ENCODE measurements around the gene ZNF830.

Gene ZNF830

DNA sequence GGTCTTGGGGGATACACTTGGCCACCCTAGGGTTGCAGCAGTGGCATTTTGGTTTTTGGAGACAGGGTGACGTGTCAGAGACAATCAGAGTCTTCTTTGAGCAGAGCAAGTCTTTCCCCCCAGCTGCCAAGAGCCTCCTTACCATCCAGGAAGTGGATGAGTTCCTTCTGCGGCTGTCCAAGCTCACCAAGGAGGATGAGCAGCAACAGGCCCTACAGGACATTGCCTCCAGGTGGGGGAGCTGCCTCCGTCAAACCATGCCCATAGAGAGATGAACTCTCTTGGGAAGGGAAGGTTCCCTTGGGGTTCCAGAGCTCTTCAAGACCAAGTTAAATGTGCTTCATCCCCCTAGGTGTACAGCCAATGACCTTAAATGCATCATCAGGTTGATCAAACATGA is 30.3 kb downstream of the ZNF830 start:
- Histone ChIP-seq H3K27me3 (ENCODE audit: insufficient read depth, low read length, poor library complexity) (no peaks in the 10 kb centered on the region), H3K27ac (ENCODE audit: low read length) (no peak overlapping the region), H2AFZ (ENCODE audit: low read depth, low read length) (no peak overlapping the region), H3K9ac (ENCODE audit: low read depth, low read length) (no peak overlapping the region), H4K20me1 (ENCODE audit: insufficient read depth, low read length) (no peaks in the 10 kb centered on the region), H3K4me1 (ENCODE audit: insufficient read depth, low read length) (no peaks in the 10 kb centered on the region), H3K4me2 (ENCODE audit: insufficient read depth, low read length) (no peak overlapping the region), H3K79me2 (ENCODE audit: insufficient read depth, low read length) (no peaks in the 10 kb centered on the region; the same call in 1 of the 2 replicates), H3K9me3 (ENCODE audit: insufficient read depth, low read length, severe bottlenecking) (no peaks in the 10 kb centered on the region), H3K4me3 (ENCODE audit: low read depth in 1 of 2, low read length in 2 of 2) (no peak overlapping the region), H3K36me3 (ENCODE audit: insufficient read depth, low read length) (peaks cover 92% of the 10 kb centered on the region)
- no peak for DNase-seq
- TF ChIP-seq EZH2 (IDR thresholded peaks at IDR 0.05; ENCODE audit: borderline replicate concordance, low read depth, low read length, severe bottlenecking), result no peak
- TF ChIP-seq, protein P1, sequence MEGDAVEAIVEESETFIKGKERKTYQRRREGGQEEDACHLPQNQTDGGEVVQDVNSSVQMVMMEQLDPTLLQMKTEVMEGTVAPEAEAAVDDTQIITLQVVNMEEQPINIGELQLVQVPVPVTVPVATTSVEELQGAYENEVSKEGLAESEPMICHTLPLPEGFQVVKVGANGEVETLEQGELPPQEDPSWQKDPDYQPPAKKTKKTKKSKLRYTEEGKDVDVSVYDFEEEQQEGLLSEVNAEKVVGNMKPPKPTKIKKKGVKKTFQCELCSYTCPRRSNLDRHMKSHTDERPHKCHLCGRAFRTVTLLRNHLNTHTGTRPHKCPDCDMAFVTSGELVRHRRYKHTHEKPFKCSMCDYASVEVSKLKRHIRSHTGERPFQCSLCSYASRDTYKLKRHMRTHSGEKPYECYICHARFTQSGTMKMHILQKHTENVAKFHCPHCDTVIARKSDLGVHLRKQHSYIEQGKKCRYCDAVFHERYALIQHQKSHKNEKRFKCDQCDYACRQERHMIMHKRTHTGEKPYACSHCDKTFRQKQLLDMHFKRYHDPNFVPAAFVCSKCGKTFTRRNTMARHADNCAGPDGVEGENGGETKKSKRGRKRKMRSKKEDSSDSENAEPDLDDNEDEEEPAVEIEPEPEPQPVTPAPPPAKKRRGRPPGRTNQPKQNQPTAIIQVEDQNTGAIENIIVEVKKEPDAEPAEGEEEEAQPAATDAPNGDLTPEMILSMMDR (IDR thresholded peaks at IDR 0.05; ENCODE audit: borderline replicate concordance, extremely low read depth, low read length, poor library complexity, severe bottlenecking), result no peak
- ATAC-seq (ENCODE audit: insufficient read depth, low read depth), result no peak

DNA sequence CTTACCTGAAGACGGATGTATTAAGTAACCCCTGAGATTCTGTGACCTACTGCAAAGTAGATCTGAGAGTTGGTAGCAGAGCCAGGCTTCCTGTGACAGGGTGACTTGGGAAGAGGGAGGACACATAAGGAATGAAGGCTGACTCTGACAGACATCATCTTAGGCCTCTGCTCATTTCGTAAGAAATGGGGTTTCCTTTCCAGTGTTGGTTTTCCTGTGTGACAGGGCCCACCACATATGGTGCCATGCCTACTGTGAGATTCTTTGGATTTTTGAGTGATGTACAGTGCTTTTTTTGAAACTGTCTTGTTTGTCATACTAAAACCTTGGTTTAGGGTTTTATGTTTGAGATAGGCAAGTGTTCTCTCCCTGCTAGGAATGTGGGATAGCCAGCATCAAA is 31.7 kb downstream of the ZNF830 start:
- Histone ChIP-seq H3K9me3 (ENCODE audit: insufficient read depth, low read length, severe bottlenecking) (no peaks in the 10 kb centered on the region), H3K4me3 (ENCODE audit: low read depth in 1 of 2, low read length in 2 of 2) (no peak overlapping the region), H3K27ac (ENCODE audit: low read length) (no peak overlapping the region), H2AFZ (ENCODE audit: low read depth, low read length) (no peak overlapping the region), H3K9ac (ENCODE audit: low read depth, low read length) (no peak overlapping the region), H3K4me1 (ENCODE audit: insufficient read depth, low read length) (no peaks in the 10 kb centered on the region), H3K36me3 (ENCODE audit: insufficient read depth, low read length) (peaks cover 95% of the 10 kb centered on the region), H3K4me2 (ENCODE audit: insufficient read depth, low read length) (no peak overlapping the region), H3K79me2 (ENCODE audit: insufficient read depth, low read length) (no peaks in the 10 kb centered on the region), H3K27me3 (ENCODE audit: insufficient read depth, low read length, poor library complexity) (no peaks in the 10 kb centered on the region), H4K20me1 (ENCODE audit: insufficient read depth, low read length) (no peaks in the 10 kb centered on the region)
- TF ChIP-seq, protein P1 (IDR thresholded peaks at IDR 0.05; ENCODE audit: borderline replicate concordance, extremely low read depth, low read length, poor library complexity, severe bottlenecking), result no peak
- TF ChIP-seq EZH2 (IDR thresholded peaks at IDR 0.05; ENCODE audit: borderline replicate concordance, low read depth, low read length, severe bottlenecking), result no peak
- ATAC-seq (ENCODE audit: insufficient read depth, low read depth) (no peak), DNase-seq (no peak)

DNA sequence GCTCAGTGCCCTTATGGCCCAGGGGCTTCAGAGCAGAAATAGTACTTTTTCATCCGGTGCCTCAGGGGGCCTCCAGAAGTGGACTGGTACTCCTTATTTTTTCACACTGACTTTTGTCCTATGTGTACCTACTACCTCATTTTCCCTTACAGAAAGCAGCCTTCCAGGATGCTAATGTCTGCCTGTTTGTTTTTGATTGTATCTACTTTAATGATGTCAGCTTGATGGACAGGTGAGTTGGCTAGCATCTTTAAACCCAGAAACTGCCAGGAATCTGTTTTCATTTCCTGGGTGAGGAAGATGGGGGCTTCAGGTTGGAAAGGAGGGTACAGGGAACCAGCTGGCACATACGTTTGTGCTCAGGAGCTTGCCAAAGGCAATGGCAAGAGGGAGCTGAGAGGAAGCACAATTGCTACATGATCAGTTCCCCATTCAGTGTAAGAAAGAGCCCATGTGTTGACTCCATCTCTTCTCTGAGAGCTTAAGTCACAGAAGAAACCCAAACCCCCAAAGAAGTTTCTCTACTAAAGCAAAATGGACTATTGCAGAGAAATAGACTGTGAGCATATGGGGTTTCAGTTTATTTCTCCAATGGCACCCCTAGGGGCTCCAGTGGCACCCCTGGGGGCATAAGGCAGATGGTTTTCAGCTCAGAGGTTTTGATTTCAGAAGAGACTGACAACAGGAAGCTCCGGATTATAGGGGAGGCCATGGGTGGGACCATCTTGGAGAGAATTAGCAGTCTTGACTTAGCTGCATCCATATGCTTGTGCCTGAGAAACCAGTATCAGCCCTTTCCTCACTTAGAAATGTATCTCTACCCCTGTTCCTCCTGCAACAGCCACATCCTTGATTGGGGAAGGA is 35.3 kb downstream of the ZNF830 start:
- Histone ChIP-seq H3K79me2 (ENCODE audit: insufficient read depth, low read length) (no peaks in the 10 kb centered on the region), H3K4me2 (ENCODE audit: insufficient read depth, low read length) (no peak overlapping the region), H3K9me3 (ENCODE audit: insufficient read depth, low read length, severe bottlenecking) (no peaks in the 10 kb centered on the region), H3K27ac (ENCODE audit: low read length) (no peak overlapping the region), H3K4me1 (ENCODE audit: insufficient read depth, low read length) (no peaks in the 10 kb centered on the region), H3K4me3 (ENCODE audit: low read depth in 1 of 2, low read length in 2 of 2) (no peak overlapping the region), H3K27me3 (ENCODE audit: insufficient read depth, low read length, poor library complexity) (no peaks in the 10 kb centered on the region), H2AFZ (ENCODE audit: low read depth, low read length) (no peak overlapping the region), H4K20me1 (ENCODE audit: insufficient read depth, low read length) (no peaks in the 10 kb centered on the region), H3K9ac (ENCODE audit: low read depth, low read length) (no peak overlapping the region), H3K36me3 (ENCODE audit: insufficient read depth, low read length) (peaks cover 94% of the 10 kb centered on the region)
- TF ChIP-seq, protein P1 (IDR thresholded peaks at IDR 0.05; ENCODE audit: borderline replicate concordance, extremely low read depth, low read length, poor library complexity, severe bottlenecking), result no peak
- no peak for TF ChIP-seq EZH2 (IDR thresholded peaks at IDR 0.05; ENCODE audit: borderline replicate concordance, low read depth, low read length, severe bottlenecking)
- DNase-seq (no peak), ATAC-seq (ENCODE audit: insufficient read depth, low read depth) (no peak)
